Lung microvascular endothelial cell (primary cell): ENCODE measurements around the gene CC2D1A. TPM values are rescaled to one million over a fixed set of nuclear protein-coding genes. Genes with fewer than 3 reads are reported as not detected.

Source experiments
- DNase-seq, 2 donors: peaks; one replicate each; pipeline versions ENCODE4 v3.0.0 to v3.0.0-alpha.2; 2010; ENCODE audit warnings: low read depth in 2 of 2
- total RNA-seq: library from RNA; depleted of rRNA; stranded (reverse); fragments of >200 nt; gene quantifications from 2 replicates; pipeline ENCODE4 v1.2.1, GENCODE V29; 2014

CC2D1A gene
- total RNA-seq, 1 donor from 2014 or later = 3.8 TPM

DNA sequence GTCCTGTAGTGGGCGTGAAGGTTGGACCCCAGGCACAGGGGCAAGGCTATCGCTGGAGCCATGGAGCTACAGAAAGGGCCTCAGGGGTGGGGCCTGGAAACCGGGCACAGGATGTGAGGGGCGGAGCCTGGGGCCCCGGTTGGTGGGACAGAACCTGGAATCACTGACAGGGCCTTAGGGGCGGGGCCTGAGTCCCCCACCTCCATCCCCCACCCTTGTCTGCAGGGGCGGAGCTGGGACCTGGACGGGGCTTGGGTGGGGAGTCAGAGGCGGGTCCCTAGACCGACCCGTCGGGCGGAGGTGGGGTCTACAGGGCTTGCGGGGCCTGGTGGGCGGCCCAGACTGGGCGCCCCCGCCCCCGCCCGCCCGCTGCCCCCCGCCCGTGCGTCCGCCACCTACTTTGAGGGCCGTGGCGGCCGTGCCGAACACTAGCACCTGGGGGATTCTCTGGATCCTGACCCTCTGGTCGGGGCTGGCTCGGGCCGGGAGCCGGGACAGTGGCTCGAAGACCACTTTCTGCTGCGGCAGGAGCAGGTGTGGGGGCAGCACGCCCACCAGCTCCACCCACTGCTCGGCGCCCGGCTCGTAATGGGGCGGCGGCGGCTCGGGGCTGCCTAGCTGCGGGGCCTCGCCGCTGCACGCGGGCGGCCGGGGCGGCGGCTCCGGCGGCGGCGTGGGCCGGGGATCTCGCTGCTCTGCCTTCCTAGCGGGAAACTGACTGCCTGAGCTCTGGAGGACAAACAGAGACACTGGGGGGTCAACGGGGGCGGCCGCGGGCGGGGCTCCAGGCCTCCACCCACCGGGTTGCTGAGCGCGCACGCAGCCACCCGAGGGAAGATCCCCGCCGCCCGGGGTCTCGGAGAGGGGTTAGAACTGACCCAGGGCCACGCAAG, 72.6 kb downstream of the CC2D1A start:
- peak; percentile 57 to 93 for DNase-seq

DNA sequence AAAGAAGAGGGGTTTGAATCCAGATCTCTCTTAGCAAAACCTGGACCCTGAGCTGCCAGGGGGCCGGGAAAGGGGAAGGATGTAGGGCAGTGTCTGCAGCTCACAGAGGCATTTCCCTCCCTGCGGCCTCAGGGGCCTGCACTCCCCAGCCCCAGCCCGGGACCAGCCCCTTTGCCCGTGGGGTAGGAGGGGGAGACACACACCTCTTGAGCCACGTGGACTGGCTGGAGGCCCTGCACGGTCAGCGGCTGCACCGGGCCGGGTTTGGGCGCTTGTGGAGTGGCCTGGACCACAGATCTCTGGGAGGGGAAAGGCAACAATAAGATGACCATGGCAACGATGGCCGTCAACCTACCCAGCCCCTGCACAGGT, 73.2 kb downstream of the CC2D1A start:
- DNase-seq = peak in 1 of 2 donors; percentile 19

DNA sequence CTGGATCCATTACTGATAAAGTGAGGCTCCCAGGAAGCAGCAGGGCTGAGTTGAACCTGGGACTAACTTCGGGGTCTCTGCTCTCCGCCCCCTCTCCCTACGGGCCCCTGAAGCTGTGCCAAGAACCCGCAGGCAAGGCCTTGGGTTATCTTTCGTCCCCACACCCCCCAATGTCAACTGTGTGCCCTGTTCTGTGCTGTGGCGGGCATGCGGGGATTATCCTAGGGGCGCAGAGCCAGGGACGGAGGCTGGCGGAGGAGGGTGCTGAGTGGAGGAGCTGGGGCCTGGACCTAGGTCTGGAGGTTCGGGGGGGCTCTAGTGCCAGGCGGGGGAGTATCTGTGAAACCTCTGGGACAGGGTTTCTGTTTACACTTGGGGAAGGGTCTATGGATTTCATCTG, 73.7 kb downstream of the CC2D1A start:
- DNase-seq = no peak

GRCh38 chr19:13980340-13980739, 74.3 kb downstream of the CC2D1A start:
- DNase-seq = no peak

Other genes starting within 250 kb of the CC2D1A start
- gene MRI1, start 141.7 kb upstream of the CC2D1A start, total RNA-seq = 17.0 and 22.4 TPM in 2 replicates
- gene C19orf53, start 131.7 kb upstream of the CC2D1A start, total RNA-seq = 37.5 and 46.2 TPM in 2 replicates
- 7.8 and 11.3 TPM in 2 replicates for gene ZSWIM4, start 110.8 kb upstream of the CC2D1A start, total RNA-seq
- 0.40 TPM in 1 of 2 replicates, not detected in the other for gene NANOS3, start 29.1 kb upstream of the CC2D1A start, total RNA-seq
- under 0.01 and 0.20 TPM in 2 replicates for gene BRME1, start 84 bp upstream of the CC2D1A start, total RNA-seq
- not detected in 2 replicates for gene PODNL1, start 32.2 kb downstream of the CC2D1A start, total RNA-seq
- gene DCAF15, start 46.3 kb downstream of the CC2D1A start, total RNA-seq = 6.1 and 8.5 TPM in 2 replicates
- gene RFX1, start 100.1 kb downstream of the CC2D1A start, total RNA-seq = 1.3 and 2.2 TPM in 2 replicates
- gene RLN3, start 121.9 kb downstream of the CC2D1A start, total RNA-seq = not detected in 2 replicates
- 1.2 and 4.1 TPM in 2 replicates for gene IL27RA, start 125.6 kb downstream of the CC2D1A start, total RNA-seq
- gene PALM3, start 155.9 kb downstream of the CC2D1A start, total RNA-seq = not detected in 2 replicates
- 0.22 TPM in 1 of 2 replicates, not detected in the other for gene MISP3, start 166.6 kb downstream of the CC2D1A start, total RNA-seq
- not detected in 2 replicates for gene C19orf67, start 179.6 kb downstream of the CC2D1A start, total RNA-seq
- gene SAMD1, start 184.6 kb downstream of the CC2D1A start, total RNA-seq = 8.3 and 18.3 TPM in 2 replicates
- 27.0 and 32.9 TPM in 2 replicates for gene PRKACA, start 211.6 kb downstream of the CC2D1A start, total RNA-seq
- 4.0 and 11.6 TPM in 2 replicates for gene ASF1B, start 230.4 kb downstream of the CC2D1A start, total RNA-seq